ENCODE measurements around the gene C11orf58.

Gene C11orf58

DNA sequence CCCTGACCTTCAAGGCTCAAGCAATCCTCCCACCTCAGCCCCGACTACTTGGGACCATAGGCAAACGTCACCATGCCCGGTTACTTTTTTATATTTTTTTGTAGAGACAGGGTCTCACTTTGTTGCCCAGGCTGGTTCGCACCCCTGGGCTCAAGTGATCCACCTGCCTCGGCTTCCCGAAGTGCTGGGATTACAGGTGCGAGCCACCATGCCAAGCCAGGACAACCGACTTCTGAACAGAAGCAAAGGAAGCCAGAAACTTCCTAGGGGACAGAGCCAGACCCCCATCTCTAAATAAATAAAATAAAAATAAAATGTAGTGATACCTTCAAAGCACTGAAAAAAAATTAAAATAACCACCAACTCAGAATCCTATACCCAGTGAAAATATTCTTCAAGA lies 26.4 kb downstream of the C11orf58 start:
- DNase-seq, result no peak

DNA sequence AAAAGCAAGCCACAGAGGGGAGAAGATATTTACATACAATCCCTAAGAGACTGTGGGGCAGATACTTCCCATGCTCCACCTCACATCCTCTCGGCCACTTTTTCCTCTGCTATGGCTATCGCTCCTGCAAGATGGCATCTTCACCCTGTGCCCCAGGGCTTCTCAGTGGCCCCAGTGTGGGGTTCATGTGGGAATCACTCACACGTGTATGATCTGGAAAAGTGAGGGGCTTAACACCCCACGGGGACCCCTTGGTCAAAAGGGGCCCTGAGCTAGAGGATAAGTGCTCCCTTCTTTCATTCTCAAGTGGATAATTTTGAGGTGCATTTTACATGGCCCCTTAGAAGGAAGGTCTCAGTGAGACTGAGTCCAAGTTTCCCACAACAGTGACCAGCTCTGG lies 28.7 kb downstream of the C11orf58 start:
- no peak for DNase-seq

DNA sequence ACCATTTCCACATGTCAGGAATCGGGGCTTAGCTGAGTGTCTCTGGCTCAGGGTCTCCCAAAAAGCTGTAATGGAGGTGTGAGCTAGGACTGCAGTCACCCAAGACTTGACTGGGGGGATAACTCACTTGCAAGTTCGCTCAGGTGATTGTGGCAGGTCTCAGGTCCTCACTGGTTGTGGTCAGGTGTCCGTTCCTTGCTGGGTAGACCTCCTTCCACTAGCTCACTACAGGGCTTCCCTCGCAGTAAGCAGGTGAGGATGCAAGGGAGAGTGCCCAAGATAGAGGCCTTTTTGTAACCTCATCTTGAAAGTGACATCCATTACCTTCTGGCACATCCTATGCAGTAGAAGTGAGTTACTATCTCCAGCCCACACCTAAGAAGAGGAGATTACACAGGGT lies 29.5 kb downstream of the C11orf58 start:
- no peak for DNase-seq

DNA sequence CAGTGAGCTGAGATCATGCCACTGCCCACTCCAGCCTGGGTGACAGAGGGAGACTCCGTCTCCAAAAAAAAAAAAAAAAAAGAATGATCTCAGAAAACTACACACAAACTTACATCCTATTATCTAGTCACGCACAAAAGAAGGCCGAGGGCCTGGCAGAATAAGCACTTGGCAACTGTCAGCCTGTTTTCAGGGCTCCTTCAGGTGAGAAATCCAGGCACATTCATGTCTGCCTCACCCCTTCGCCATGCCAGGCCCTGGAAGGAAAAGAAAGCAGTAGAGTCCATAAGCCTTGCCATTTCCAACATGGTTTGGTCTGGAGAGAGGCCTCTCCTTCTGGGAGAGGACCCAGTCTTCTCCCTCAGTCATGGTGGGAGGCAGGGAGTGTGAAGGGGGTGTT lies 30.9 kb downstream of the C11orf58 start:
- no peak for DNase-seq

DNA sequence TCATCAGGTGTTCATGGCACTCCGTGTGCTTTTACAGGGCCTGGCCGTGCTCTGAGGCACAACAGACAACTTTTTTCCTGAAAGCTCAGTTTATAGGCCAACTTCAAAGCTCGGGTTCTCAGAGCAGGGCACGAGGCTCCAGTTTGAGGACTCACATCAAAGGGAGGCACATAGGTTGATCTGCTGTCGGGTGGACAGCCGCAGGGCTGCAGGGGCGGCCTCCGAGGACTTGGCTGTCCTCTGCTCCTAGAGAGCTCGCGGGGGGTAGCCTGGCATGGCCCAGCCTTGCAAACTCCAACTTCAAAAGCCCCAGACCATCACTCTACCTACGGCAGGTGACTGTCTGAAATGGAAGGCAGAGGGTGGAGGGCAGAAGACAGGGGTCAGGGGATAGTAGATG lies 31.6 kb downstream of the C11orf58 start:
- no peak for DNase-seq

DNA sequence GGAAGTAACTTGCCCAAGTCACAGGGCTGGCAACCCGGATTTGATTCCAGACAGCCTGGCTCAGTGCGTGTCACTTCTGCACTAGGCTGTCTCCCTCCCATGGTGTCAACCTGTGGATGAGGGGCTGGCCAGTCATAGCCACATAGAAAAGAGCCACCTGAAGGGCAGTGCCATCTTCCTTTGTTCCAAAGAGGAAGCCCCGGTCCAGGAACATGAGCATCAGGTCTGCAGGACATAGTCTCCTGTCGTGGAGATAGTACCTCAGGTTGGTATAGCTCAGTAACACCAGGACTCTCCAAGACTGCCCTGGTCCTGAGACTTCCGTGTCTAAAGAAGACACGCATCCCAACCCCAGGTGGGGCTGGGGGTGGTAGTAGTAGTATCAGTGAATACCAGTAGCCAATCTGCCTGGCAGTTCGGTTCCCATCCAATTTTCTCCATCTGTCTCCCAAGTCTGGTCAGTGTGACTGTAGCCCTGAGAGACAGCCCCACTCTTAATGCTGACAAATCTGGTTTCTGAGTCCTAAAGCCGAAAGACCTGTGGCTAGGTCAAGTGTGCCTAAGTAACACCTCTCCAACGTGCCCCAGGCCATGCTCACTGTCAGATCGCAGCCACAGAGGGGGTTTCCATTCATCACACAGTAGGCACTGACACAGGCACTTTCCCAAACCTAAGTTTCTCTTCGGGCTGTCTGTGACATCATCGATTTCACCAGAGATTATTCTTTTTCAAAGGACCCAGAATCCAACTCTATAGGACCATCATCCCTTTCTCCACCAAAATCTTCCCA lies 33.1 kb downstream of the C11orf58 start:
- DNase-seq, result no peak

DNA sequence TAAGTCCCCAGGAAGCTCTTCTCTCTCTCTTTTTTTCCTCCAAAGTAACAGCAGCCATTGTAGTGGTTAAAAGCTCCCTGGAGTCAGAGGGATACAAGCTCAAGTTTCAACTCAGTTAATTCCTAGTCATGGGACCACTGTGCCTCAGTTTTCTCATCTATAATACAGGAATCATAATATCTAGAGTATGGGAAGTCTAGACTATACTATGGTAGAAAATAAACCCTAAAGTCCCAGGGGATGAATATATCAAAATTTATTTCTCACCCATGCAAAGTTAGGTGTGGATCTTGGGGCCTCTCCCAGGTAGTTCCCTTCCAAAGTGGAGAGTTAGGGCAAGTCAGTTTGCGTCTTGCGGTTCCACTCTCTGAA lies 33.7 kb downstream of the C11orf58 start:
- no peak for DNase-seq

DNA sequence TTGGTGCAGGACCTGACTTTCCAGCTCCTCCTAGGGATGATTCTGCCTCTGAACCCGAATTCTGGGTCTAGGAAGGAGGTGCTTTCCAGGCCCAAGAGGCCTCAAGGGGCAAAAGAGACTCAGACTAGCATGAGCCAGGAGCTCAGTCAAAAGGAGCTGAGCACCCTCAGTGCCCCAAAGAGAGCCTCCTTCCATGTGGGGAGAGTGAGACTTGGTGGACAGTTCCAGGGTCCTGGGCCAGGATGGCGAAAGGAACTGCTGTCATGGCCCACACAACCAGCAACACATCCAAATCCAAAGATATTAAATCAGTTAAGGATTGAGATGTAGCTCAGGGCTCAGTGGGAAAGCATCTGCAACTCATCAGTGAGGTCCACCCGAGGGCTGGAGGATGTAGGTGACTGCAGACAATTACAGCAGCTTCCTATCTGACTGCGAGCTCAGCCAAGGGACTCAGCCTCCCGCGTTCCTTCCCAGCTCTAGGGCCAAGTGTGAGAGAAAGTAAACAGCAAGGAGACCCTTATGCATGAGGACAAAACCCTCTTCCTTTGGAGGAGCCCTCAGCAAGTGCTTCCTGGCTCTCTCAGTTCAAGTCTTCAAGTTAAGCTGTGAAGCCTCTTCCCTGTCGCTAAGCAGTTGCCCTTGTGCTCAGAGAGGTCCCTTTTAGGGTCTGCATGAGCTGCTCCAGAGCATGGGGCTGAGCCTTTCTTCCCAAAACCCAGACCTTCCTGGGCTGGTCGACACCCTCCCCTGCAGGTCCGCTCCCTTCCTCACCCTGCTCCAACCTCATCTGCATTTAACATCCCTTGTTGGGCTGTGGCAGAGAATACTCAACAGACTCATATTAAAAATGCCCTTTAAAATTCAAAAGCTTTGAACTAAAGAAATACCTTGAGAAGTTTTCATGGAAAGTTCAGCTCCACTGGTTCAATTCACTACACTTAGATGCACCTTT lies 35.8 kb downstream of the C11orf58 start:
- no peak for DNase-seq

DNA sequence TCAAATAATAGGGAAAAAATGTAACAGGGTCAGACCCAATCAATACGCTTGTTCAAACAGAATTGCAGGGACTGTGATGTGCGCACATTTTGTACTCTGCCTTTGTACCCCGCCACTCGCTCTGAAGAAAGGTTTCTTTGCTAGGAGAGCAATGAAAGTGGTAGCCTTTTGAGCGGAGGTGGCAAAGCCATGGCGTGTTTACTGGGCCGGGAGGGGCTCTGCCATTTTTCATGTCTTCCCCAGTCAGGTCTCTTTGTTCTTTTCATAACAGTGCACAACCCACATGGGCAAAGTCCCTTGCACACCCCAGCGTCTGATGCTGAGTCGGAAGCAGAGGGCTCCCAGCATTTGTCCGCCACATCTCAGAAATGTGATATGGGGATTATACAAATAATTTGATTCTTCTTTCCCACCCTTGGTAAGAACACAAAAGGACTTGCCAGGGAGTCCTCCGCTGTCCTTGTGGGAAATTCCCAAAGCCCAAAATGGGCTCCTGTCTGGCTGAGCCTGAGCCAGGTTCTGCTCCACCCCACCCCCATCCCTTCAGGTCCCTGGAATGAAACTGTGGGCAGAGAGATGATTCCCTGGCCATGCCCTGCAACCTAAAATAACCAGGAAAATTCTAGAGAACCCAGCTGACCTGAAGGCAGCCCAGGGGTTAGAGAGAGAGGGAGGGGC lies 36.6 kb downstream of the C11orf58 start:
- DNase-seq, result no peak

DNA sequence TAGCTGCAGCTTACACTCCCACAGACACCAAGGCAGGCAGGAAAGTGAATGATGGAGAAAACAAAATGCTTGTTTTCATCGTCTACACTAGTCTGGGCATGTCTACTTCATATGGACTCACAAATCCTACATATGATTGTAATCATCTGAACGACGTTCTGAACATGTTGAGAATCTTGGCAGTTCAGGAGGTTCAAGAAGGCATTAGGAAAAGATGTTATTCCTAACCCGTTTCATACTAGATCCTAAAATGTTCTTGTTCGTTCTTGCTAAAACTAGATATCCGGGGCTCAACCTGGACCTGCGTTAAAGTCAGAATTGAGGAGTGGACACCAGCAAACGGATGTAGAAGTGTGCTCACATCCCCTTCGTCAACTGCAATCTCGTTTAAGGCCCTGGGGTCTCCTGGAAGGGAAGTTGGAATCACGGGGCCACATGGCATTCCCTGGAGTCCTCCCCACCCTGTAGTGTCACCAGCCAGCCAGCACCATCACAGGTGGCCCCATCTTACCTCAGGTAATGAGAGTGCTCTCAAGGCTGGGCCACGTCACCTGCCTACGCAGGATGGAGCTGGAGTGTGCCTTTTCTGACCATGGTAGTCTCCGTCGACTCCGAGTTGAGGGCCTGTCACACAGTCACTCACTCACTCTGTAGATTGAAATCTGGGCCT lies 37.3 kb downstream of the C11orf58 start:
- DNase-seq, result no peak

DNA sequence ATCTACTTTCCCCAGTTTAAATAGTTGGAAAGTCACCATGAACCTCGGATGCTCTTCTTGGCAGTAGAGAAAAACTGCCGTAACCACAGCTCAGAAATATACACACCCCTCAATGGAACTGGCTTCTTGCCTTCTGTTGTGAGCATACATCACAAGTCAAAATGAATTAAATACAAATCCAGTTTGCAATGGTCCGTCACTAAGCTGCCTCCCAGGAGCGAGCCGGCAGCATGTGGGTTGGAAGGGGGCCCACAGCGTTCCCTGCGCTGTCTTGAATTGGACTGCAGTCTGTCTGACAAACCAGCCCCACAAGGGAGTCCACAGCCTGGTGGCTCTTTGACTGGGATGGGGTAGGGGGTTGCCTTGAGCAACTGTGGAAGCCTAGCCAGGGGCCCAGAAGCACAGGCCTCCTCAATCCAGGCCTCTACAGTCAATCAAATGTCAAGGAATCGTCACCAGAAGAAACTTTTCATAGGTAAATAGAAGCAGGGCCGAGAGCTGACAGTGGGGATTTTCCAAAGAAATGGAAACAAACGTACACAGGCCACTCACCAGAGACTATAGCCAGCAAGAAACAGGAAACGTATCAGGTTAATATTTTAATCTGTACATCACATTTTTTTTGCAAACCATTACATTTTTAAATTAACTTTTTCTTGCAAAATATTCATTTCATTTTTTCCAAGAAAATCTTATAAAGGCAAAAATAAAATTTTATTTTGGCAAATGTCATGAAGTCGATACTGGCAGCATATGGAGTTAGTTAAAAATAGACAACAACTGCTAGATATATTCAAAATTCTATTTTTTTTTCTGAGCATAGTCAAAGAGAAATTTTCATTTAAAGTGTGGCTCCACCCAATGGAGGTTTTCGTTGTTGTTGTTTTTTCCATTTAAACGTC lies 38.5 kb downstream of the C11orf58 start:
- DNase-seq, result no peak

DNA sequence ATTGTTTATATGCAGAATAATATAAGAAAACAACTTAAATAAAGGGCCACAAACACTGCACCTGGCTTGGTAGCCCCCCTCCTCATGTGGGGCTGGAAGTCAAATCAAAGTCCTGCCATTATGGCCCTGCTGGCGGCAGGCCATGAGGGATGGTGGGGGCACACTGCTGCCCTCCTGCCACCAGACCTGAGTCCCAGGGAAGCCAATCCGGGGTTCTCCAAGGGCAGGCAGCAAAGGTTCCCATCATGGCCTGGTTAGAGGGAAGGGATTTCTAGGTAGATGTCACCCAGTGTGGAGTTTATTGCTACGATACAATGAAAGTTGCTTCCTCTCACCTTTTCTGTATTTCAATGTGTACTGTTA lies 39.1 kb downstream of the C11orf58 start:
- no peak for DNase-seq

DNA sequence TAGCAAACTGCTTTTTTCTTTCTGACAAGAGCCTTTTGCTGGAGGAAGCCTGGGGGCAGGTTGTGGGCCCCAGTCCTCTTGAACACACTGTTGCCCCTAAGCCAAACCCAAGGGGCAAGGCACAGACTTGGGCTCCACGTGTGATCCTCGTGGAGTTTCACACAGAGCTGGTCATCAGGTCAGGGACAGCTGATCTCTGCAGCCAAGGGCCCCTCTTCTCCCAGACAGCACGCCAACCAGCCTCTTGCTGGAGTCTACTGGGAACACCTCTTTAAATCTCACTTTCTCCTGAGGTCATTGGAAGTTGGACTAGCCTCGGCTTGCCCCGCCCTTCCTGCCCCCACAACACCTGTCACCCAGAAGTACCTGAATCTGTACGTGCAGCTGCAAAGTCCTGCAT lies 39.8 kb downstream of the C11orf58 start:
- DNase-seq, result no peak

DNA sequence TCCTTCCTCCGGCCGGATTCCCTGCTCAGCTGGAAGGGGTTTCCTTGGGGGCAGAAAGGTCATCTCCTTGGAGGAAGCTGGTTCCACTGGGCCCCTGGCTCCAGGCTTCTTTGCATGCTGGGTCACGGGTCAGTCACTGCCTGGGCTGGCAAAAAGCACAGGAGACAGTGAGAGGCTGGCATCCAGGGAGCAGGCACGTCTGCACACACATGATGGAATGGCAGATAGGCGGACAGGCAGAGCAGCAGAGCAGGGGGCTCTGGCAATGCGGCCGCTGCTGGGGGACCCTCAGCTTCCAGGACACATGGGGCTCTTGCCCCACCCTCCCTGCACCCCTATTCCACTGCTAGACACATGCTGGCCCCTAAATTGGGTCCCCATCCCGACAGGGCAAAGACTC lies 40.4 kb downstream of the C11orf58 start:
- no peak for DNase-seq

DNA sequence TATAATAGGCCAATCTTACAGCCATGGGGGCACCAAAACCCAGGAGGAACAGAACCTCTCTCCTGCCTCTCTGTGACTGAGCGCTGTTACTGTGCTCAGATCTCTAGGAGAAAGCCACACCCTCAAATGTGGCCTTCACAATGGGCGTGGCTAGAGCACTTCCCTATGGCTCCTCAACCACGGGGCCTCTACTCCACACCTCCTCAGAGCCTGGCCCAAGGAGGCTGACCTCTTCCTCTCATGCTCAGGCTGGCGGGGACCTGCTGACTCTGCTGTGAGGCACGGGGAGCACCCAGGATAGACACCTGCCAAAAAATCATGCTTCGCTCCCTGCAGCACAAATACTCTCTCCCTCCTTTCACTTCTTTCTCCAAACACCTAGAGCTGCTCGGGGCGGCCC lies 41.0 kb downstream of the C11orf58 start:
- no peak for DNase-seq

DNA sequence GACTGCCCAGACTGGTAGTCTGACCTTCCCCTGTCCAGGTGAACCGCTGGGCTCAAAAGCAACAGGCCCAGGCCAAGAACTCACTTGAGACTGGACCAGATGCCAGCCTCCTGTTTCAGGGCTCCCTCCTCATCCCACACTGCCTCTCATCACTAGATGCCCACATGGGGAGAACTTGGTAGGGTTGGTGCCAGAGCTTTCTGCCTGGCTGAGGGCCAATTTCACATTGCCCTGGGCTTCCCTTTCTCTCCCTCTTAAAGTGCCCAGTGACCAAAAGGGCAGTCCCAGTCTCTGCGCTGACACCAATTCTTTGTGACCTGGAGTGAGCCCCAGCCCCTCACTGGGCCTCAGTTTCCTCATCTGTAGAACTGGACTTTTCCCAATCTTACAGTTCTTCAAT lies 41.7 kb downstream of the C11orf58 start:
- no peak for DNase-seq

DNA sequence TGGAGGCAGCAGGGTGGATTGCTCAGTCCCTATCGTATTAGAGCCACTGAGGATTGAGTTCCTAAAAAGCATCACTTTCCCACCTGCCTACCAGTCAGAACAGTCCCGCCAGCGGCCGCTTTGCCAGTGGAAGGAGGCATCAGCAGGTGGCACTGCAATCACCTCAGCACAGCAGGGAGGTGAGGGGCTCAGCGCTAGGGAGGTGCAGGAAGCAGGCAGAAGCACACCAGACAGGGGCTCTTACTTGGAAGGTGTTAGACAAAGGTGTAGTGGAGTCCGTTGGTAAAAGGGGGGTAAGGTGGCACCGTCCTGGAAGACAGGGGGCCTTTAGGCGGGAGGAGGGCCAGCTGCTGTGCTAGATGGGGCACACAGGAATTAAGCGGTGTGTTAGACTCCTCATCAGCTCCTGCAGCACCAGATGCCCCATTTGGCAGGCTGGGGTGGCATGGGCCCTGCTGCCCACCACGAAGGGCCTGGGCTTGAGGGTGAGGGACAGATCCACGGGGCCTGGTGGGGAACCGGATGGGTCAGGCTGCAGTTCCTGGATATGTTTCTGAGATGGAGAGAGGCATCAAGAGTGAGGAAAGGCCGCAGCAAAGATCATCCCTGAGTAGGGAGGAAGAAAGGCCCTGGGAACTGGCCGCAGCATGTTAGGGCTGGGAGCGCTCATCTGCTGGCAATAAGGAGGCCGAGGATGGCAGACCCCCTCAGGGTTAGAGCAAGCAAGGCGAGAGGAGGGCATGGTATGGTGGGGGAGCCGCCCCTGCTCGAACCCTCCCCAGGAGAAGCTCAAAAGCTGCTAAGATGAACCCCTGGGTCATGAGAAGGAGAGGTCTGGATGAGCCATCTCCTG lies 42.5 kb downstream of the C11orf58 start:
- DNase-seq, result no peak

DNA sequence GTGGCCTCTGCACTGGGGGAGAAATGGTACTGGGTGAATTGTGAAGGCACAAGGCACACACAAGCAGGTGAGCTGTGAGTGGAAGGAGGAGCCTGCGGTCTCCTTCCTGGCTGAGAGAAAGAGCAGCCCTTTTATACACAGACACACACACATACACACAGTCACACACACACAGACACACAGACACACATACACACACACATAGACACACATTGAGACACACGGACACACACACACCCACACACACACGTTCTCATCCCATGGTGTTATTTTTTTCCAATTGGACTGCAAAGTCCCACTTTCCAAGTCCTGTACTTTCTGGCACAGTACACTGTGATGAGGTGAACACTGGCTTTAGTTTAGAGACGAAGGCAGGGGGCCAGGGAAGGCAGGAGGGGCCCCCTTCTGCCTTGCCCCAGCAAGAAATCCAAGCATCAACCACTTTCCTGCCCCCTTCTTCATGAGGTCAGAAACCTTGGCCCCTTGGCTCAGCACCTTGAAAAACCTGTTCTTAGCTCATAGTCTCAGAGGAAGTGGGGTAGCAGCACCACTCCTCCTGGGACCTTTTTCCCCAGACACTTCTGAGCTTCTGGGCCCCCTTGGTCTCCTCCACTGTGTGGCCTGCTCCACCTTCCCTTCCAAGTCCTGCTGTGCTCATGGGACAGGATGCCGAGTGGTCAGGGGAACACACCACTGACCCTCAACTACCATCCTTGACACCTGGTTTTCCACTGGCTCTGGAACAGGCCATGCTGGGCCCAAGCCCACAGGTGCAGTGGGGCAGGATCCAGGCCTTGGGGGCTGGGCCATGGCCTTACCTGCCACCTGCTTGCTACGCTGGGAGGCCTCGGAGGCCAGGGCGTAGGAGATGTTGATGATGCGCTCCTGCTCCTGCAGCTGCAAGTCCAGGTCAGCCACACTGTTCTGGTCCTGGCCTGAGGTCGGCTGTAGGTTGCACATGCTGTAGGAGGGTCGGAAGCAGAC lies 43.8 kb downstream of the C11orf58 start:
- DNase-seq, result no peak

DNA sequence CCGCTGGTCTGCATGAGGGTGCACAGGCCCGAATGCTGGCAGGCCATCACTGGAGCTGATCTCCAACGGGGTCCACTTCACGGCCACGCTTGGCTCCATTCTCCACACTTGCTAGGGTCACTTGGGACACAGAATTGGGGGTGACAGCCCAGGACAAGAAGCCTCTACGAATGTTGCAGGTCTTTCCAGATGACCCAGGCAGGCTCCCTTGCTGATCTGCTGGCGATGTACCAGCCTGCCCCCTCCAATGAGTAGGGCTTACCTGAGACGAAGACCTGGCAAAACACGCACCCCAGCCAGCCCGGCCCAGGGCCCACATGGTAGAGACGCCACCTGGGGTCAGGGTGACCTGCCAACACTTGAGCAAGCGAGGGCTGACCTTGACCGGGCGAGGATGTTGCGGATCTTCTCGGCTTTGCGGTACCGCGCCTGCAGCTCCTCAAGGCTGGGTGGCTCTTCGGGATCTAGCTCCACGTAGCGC lies 44.9 kb downstream of the C11orf58 start:
- no peak for DNase-seq

Measured in right kidney (tissue), 1 donor.